GOT3 (cell line): Measurements from ENCODE around the gene SOX9.

Experiments used
- DNase-seq: peaks from one replicate; lab custom pipeline; 2025; ENCODE audit warnings: mixed read lengths; lab: John Stamatoyannopoulos, UW

The SOX9 gene

DNA sequence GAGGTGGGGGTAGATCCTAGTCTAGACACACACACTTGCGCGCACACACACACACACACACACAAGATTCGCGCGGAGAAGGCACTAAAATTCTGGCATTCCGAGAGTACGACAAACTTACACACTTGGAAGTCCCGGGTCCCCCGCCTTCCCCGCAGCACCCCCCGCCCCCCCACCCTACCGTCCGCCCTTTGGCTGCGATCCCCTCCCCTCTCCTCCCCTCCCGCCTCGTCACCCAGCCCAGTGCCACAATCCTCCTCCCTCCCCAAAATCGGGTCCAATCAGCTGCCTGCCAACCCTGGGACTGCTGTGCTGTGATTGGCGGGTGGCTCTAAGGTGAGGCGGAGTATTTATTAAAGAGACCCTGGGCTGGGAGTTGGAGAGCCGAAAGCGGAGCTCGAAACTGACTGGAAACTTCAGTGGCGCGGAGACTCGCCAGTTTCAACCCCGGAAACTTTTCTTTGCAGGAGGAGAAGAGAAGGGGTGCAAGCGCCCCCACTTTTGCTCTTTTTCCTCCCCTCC lies at the start of gene SOX9:
TSS of gene SOX9 (plus strand) at position 379 of the 522 bp plus-strand sequence. CDS start 372 bp downstream, outside the sequence.
- peak; percentile 56 for DNase-seq

DNA sequence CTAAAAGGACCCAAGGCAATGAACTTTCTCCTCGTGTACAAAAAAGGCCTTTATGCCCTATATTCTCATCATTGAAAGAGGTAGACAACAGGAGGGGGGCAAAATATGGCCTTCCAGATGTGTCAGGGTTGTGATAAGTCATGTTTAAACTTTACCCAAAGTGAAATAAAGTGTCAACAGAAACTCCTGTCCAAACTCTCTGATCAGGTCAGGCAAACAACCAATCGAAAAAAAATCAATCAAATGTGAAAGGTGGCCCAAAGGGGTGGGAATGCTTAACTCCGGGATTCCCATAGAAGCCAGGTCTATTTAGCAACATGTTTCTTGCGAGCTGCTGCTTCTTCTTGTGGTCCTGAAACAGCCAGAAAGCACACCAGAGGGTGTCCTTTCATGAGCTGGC lies 49.5 kb upstream of the SOX9 start:
- DNase-seq: no peak

DNA sequence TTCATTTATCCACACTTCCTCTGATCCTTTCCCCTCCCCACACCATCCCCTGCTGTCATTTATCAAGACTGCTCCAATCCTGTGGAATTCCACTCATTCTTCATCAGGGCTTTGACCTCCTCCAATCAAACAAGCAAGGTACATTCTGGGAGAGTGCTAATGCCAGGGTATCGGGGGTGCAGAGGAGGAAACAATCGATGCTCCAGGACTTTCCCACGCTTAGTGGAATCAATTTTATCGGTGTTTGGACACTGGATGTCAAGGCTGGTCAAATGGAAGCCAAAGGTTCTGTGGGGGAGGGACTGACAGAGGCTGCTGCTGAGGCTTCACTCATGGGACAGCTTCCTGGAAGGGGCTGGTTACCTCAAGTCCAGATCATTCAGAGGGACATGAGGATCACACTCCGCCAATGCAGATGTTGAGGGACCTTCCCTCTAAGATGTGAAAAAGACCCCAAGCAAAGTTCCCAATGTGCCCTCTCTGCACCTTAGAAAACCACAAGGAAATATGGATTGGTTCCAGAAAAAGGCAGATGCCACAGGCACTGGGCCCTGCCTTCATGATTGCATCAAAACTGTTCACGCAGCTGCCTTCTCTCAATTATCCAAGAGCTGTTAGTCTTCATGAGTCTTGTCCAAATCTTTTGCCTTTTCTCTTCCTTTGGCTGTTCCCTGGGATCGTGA lies 44.7 kb upstream of the SOX9 start:
- DNase-seq: no peak

DNA sequence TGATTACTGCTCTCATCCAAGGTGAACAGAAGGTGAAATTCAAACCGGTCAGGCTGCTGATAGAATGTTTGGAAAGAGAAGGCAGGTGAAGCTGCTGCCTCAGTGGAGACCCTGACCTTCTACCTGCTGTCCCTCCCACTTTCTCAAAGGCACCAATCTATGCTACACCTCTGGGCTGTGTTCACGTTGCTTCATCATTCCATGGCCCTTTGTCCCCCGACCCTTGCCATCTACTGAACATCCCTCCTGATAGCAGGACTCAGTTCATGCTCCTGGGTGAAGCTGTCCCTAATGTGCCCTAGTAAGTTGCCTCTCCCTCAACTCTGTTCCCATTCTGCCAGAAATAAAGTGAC lies 44.2 kb upstream of the SOX9 start:
- no peak for DNase-seq

DNA sequence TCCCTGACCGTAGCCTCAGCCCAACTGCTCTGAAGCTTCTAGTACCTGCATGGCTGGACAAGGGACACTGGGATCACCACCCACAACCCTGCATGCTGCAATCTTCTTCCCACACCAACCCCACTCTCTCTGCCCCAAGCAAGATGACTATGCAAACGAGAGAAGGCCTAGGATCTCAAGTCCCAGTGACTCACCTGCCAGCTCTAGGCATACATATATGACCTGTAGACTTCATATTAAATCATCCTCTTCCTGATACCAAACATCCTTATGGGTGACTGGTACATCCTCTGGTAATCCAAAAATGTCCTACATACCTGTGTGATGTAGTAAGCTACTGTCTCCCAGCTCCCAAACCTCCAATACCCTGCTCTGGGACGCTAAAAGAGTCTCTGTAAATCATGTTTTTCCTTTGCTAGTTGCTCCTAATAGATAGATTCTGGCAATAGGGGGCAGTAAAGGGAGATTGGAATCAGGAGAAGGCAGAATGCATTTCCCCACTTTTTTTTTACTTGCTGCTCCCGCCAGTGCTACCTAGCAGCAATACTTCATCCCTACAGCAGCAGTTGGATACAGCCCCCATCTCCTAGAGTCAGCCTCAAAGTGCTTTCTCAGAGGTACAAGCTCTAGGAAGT lies 43.4 kb upstream of the SOX9 start:
- no peak for DNase-seq

DNA sequence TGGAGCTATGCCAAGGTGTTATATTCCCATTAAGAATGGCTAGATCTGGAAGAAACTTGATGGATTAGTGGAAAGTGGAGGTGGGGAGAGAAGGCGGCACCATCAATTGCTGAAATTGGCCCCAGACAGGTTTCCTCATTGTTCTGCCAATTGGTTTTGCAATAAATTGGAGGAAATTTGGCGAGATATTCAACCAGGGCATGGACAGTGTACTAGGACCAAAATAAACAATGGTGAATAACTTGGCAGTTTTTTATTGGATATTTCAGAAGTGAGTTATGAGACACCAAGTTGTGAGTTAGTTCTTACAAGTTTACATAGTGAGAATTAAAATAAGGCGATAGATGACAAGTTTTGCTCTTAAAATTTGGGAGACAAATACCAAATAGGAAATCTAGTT lies 41.1 kb upstream of the SOX9 start:
- DNase-seq: no peak

DNA sequence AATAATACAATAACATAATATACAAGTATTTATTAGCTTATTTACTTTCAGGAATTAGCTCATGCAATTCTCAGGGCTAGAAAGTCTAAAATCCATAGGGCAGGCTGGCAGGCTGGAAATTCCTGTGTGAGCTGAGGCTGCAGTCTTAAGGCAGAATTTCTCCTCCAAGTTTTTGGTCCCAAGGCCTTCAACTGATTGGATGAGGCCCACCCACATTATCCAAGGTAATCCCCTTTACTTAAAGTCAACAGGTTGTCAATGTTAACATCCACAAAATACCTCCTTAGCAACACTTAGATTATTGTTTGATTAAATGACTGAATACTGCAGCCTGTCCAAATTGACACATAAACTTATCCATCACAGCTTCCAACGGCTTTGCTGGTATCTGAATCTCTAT lies 32.9 kb upstream of the SOX9 start:
- no peak for DNase-seq

DNA sequence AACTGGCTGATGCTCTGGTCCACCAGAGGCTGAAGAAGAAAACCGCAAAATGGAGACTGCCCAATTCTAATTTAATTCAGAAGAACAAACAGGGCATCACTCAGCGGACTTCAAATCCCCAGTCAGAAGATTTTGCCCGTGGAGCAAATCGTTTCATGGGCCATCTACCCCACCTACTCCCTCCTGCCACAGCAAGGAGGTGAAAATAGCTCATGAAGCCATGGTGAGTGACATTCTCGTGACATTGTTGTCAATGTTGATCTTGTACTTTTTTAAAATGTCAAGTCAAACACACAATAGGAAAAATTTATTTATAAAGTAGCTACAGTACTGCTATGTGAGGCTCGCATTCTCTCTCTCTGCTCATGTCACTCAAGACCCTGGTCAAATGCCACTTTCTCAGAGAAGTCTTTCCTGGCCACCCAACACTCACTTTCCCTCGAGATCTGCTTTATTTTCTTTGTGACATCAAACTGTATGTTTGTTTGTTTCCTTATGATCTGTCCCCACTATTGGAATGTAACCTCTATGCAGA lies 31.3 kb upstream of the SOX9 start:
- DNase-seq: no peak

DNA sequence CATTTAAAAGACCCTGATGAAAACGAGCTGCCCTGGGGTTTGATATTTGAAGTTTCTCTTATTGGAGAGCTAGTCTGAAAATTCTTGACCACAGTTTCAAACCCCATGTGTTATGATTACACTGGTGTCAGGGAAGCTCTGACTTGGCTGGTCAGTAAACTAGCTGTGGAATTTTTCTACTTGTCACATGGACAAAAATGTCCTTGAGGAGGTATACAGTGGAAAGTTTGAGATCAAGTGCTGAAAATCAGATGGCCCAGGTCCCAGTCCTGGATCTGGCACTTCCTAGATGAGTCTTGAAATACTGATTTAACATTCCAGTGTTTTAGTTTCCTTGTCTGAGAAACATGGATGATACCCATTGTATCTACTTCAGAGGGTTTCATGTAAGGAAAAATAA lies 30.7 kb upstream of the SOX9 start:
- DNase-seq: no peak

DNA sequence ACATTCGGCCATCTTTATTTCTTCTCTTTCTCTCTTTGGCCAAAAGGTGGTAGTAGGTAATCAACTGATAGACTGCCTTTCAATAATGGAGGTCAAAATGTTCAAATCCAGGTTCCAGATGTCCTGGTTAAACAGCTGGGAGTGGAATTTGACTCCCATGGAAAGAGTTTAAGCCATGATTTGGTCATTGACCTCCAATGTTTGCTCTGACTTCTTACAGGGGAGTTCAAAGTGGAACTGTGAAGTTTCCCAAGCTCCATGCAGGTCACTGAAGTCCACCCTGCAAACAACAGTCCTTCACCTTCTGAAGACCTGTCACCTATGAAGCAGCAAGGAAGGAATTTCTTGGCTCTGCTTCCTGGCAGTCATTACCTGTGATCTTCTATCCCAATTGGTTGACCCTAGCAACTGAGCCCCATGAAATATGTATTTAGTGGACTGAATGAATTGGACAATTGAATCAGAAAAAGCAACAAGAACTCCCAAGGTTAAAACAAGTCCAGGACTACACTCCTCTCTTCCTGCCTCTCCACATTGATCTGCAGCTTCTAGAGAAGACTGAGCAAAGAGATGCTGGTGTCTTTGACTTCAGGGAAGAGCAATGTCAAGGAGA lies 28.0 kb upstream of the SOX9 start:
- no peak for DNase-seq

DNA sequence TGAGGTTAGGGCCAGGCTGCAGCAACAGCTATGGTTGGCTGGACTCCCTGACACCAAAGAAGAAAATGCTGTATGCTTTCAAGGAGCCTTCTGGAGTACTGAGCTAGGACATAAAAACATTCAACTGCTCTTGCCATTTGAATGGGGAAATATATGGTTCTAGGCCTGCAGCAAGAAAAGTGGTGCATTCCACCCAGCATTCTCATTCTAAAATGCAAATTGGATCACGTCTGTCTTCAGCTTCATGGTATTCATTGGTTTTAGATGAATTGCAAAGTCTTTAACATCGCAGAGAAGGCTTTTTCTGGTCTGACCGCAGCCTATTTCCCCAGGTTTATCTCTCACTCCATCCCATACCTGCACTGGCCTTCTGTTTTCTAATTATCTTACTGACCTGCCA lies 27.1 kb upstream of the SOX9 start:
- DNase-seq: no peak

DNA sequence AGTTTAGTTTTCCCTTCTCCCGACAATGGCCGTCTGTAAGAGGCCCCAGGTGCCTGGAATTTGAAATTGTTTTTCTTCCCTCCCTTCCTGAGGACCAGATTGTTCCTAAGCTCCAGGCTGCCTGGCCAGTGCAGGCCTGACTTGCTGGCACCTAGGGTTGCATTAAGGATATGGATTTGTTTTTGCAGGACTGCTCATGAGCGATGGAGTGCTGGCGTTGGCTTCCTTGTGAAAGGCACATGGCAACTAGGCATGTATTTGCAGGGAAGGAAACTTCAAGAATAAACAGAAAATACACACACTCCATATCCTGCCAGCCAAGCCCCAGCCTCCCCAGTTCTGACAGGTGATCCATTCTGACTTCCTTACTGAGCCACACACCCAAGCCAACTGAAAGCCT lies 25.5 kb upstream of the SOX9 start:
- no peak for DNase-seq

DNA sequence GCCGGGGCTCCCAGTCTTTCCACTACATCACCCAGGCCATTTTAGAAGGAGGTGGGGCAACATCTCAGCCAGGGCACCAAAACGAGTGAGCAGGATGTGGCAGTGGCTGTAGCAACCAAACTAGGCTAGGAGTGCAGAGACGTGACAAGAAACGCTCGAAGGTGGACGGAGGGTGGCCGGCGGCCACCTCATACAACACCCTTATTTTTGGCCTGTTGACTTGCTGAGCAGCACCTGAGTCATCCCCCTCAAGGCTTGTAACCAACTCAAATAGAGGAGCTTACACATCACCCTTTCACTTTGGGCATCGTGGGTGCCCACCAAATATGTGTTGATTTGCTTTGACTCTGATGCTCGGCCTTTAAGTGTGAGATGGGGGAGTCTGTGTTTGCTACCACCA lies 23.7 kb upstream of the SOX9 start:
- DNase-seq: no peak

DNA sequence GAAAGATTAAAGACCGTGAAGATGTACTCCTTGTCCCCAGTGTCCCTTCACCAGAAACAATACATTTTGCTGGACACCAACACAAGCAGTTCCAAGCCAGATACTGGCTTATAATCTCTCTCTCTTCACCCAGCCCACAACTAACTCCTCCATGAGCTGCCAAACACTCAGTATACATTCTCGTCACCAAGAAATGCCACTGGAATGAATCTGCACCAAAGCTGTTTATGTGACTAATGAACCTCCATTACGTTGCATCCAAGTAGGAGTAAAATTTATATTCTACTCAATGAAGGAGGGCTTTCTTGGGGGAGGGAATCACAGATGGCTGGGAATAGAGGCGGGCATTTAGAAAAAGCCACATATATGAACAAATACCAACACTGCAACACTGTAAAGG lies 20.9 kb upstream of the SOX9 start:
- no peak for DNase-seq

DNA sequence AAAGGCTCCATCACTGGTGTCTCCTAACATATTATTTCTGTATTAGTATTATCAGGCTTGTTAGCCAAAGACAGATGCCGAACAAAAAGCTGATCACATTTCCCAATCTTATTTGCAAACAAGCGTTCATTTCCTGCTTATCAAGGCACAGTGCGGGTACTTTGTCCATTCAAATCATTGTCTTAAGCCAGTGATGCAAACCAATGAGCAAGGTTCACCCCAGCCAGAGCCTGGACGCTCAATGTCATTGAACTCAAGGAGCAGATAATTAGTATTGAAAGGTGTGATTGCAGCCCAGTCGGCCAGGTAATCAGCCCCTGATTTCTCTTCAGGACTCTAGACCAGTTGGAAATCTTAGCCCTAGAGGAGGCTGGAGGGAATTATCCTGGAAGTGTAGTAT lies 20.4 kb upstream of the SOX9 start:
- no peak for DNase-seq

DNA sequence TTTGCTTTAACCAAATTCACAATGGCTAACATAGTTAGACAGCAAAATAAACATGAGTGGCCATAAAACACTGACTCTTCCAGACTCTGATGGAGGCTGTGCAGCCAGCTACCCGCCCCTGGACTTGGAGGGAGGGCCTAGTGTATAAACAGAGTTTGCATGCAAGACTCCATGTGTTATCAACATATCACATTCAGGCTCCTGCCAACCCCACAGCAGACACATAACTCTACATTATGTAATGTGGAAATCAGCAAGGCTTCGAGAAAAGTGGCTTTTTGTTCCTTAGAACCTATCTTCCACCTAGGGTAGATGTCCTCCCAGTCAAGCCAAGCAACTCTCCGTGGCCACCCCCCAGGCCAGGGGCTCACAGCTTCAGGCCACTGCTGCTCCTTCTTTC lies 19.3 kb upstream of the SOX9 start:
- no peak for DNase-seq

DNA sequence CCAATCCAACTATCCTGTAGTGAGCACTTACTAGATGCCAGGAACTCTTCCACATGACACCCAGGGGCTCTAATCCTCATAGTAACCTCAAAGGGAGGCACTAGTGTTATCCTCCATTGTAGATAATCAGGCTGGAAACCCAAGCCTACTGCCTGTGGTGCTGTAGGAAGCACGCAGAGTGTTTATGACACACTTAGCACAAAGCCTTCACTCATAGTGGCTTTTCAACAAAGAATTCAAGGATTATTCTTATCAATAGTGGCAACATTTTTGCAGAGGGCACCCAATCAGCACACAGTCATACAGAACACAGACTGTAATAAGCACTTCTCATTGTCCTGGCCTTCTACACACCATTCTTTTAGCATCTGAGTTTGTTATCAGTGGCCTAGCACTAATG lies 18.5 kb upstream of the SOX9 start:
- DNase-seq: no peak

DNA sequence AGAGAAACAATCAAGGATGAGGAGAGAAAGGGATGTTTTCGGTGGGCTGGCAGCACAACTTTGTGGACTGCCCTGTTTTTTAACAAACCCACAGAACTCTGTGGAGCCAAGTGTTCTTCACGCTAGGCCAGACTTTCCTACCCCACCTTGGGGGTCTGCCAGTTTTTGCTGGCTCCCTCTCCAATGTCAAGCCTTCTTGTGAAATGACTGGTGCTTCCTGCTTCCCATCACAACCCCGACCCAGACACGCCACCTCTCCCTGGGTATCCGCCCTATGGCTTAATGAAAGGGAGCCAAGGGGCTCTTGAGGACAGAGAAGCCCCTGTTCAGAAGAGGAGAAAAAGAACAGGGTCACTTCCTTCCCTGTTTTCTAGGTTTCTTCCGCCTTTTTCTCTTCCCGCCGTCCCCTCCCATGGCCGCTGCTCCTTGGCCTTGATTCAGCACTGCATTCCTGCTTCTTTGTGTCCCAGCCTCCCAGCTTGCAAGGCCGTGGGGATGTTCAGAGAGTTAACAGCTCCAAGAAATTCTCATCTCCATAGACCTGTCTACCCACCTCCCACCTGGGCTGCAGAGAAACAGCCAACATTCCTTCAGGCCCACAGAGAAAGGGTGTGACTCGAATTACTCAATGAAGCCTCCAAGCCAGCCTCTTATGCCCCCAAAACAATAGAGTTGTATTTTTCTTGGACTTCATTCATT lies 16.5 kb upstream of the SOX9 start:
- DNase-seq: no peak

DNA sequence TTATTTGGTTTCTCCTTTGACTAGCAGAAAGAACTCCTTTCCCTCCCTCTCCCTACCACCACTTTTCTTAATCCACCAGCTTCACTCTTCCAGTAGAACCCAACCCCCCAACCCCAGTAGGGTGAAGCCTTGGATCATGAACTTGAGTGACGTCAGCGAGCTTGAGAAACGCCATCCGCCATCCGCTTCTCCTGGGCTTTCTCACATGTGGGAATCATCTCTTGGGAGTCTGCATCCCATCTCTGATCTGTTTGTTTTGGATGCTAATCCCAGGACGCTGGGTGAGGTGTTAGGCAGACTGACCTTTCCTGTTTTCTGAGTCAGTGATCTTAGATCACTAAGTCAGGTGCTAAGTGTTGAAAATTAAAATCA lies 16.0 kb upstream of the SOX9 start:
- DNase-seq: no peak

DNA sequence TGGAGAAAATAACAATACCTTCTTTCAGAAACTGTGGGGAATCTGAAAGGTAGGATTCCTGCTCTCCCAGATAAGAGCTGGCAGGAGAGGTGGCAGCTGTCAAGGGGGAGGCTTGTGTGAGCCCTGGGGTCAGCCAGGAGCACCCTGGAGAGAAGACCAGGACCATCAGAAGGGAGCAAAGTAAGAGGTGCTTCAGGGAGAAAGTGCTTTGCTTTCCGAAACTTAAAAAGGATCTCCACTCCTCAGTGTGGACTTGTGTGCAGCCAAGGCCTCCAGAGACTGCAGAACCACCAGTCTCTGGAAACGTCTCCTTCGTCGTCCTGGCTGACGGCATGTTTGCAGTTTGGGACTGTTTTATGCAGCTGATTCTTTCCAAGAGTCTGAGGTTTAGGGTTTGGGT lies 13.7 kb upstream of the SOX9 start:
- no peak for DNase-seq

DNA sequence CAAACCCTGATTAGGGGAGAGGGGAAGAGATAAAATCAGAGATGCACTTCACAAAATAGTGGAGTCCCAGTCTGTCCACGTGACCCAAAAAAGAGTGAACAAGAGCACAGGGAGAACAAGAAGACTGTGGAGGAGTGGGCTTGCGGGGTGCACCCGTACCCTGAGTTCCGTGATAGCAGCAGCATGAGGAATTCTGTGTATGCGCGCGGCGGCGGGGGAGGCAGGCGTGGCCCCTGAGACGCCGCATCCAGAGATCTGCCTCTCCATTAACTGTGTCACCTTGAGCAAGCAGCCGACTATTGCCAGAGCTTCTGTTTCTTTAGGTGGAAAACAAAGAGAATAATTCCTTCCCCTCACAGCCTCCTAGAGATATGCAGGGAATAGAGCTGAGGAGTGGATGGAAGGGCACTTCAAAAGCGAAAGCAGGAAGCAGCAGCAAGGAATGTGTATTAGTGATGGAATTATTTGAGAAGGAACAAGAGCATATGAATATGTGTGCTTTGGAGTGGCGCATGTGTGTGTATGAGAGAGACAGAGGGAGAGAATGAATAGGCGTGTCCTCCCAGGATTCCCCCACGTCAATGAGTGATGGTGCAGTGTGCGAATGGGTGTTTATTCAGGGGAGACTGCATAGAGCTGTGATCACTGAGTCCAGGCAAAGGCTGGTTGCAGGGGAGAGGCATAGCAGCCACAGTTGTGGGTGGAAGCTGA lies 10.4 kb upstream of the SOX9 start:
- DNase-seq: no peak

DNA sequence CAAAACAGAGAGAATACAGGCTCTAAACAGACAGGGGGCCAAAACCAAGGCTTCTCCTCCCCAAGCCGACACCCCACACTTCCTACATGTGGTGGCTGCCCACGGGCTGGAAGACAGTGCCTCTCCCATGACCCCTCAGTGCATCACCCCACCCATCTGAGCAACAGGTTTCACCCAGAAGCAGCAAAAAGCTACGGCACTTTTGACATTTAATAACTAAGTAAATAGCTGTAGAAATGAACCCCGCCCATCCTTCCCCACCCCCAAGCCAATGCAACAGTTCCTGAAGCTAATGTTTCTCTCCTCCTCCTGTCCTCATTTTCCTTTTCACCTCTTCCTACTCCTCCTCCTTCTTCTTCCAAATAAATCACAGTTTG lies 9.9 kb upstream of the SOX9 start:
- no peak for DNase-seq
